Pons (tissue), 1 donor: ENCODE data around the gene DCST2.

ENCODE experiments used
- DNase-seq: peaks from one replicate; pipeline ENCODE4 v3.0.0-alpha.2; 2016; ENCODE audit warnings: low spot score

The DCST2 gene

GRCh38 chr1:155009742-155010141 is 23.8 kb downstream of the DCST2 start:
- no peak for DNase-seq

DNA sequence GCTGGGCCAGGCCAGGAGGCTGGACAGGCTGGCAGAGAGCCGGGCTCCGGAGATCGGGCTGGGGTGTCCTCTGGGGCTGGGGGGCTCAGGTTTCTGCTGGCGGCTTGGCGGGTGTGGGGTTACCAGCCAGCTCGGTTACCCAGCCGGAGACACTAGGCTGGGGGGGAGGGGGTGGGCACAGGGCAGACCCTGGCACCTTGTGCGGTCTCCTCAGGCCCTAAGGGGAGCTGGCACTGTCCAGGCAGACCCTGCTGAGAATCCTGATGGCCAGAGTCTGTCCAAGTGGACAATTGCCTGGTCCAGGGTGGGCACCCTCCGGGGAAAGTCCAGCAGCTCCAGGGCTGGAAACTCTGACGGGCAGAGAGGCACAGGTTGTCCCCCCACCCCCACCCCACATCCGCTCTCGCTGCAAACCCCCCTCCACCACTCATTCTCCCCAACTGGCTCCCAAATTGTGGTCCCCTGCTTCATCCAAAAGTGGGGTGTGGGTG is 24.3 kb downstream of the DCST2 start:
- DNase-seq: no peak

GRCh38 chr1:155008015-155008941 is 25.3 kb downstream of the DCST2 start:
- DNase-seq: no peak

DNA sequence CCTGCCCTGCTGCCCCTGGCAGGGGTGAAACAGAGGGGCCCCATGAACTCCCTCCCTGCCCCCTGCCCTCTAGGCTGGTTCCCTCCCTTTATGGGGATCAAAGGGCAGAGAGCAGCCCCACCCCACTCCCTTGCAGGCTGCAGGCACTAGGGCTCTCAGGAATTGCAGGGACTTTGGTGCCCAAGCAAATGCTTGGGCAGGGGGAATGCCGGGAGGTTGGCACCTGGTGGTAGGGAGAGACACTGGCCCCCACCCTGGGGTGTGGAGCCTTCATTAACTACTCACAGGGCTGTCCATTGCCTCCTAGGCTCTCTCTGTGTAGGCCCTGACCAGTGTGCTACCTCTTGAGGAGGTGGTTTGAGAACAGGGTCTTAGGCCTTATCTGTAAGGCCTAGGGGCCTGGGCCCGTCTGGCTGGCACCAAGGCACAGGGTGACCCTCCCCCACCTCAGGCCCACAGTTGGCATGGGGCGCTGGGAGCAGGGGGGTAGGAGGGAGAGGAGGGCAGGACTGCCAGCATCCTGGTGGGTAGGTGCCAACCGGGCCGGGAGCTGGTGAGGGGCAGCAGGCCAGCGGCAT is 26.2 kb downstream of the DCST2 start:
- DNase-seq: peak; percentile 43

DNA sequence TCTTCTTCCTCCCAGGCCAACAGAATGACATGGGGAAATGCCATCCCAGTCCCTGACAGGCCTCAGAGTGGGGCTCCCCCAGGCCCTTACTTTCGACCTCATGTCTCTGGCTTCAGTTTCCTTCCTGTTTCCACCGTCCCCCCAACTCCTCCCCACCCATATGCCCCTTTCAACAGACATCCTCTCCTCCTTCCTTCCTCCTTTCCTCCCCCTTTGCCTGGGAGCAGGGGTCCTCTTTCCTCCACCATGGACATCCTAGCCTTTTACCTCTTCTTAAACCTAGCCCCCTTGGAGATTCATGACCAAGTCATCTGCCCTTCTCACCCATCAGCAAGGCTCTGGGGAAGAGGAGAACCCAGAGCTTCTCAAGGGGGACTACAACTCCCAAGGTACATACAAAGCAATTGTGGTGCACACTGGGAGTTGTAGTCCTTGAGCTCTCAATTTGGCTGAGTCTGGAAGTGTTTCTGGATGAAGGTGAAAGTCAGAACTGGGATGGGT is 26.9 kb downstream of the DCST2 start:
- DNase-seq: peak; percentile 70

DNA sequence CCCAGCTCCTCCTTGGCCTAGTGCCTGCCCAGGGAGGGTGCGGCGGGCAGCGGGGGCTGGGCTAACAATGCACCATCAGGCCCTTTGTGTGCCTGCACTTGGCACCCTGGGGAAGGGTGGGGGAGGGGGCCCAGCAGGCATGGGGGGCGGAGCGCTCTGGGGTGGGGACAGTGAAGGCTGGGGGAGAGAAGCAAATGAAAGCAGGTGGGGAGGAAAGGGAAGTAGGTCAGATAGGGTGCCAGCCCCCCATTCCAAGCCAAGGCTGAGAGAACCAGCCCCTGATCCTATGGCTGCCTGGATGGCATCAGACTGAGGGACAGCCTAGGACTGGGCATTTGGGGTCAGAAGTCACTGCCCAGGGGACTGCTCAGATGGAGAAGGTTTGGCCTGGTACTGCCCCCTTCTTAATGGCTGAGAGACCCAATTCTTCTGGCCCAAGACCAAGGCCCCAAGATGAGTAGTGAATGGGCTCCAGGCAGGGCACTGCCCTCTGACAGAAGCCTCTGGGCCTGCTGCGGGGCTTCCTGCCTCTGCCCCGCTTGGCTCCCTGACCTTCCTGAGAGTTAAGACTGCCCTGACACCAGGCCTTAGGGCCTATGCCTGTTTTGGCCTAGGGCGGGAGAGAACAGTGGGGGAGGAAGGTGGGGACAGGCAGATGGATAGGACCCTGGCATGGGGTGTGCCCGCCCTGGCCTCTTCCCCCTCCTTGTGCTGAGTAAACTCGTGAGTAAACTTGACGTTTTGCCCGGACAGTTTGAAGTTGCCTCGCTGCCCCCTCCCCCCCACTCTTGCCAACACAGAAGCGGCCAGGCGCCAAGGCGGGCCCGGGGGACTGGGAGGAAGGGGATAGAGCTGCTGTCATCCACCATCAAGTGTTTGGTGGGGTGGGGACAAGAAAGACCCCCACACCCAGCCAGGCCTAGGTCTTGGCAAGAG is 28.2 kb downstream of the DCST2 start:
- peak; percentile 79 for DNase-seq

DNA sequence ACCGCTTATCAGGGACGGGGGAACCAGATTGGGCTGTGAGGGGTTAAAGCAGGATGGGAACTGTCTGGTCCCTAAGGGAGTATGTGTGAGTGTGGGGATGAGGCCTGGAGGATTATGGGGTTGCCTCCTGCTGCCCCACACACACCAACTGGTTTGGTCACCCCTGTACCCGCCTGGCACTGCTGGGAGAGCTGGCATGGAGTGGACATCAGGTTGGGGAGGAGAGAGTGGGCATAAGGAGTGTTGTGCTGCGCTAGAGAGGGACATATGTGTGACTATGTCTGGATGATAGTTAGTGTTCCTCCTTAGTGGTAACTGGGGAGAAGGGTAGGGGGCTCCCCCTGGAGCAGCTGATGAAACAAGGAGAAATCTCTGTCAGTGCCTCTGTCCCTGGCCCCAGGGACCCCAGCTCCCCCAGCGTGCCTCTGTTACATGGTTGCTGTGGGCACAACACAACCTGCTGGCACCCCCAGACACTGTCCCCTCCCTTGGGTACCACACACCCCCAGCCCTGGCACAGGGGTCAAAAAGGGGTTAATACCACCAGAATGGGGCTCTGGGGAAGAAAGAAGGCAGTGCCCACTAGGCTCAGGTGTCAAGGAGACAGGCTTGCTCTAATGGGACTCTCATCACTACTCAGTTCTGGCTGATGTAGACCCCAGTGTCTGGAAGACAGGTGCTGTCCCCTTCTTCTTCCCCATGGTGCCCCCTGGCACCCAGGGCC is 29.1 kb downstream of the DCST2 start:
- DNase-seq: peak; percentile 69

DNA sequence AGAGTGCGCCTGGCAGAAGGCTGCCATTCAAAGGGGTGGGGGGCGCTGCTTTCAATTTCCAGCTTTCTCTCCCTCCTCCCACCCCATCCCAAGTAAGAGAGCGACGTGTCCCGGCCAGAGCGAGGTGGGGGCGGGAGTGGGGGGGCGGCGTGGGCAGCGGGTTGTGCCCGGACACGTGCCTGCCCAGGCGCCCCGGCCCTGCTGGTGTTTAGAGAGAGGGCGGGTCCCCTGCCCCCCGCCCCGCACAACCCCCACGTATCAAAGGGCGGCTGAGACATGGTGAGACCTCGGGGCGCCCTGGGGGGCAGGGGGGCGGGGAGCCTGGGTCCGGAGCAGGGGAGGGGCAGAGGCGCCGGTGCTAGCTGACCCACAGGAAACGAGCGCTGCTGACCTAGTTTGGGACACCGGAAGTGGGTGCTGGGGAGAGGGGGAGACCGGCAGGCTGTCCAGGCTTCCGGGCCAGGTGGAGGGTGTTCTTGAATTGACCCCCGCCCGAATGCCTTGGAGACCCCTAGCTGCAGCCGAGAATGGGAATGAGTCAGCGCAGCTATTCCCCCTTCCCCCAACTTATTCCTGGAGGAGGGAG is 29.7 kb downstream of the DCST2 start:
- DNase-seq: peak; percentile 67

- DNase-seq: no peak
Measured at GRCh38 chr1:155003227-155003765, 30.3 kb downstream of the DCST2 start.

- DNase-seq: peak; percentile 45
Measured at GRCh38 chr1:155002464-155003226, 30.9 kb downstream of the DCST2 start, which contains the start of gene ZBTB7B. ZBTB7B (plus strand) TSS chr1:155002802; CDS start chr1:155014661, 11,859 bp downstream.

DNA sequence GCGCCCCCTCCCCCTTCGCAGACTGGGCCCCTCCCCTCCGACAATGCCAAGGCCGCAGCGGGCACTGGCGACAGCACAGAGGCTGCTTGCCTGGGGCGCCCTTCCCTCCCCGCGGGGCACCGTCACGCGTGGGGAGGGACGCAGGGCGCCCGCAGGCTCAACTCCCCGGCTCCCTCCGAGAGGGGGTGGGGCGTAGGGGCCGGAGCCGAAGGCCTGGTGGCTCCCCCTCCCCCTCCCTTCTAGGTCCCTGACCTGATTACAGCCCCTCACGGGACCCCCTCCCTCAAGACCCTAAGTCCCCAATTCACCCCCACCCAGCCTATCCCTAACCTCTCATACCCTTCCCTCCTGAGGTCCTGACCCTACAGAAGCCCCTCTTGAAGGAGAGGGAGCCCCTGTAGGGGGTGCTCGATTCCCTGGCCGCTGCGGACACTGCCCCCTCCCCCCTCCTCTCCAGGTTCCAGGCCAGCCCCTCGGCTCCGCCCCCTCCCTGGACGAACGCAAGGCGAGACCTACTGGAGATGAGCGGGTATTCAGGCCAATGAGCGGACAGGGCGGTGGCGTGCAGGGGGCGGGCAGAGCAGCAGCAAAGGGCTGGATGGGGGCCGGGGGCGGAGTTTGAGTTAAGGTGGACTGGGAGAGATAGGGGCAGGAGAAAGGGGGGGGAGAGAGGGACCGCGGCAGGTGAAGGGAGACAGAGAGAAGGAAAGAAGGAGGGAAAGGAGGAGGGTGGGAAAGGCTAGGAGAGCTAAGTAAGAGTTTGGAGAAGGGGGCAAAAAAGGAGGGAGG is 31.7 kb downstream of the DCST2 start:
- peak; percentile 99 for DNase-seq

DNA sequence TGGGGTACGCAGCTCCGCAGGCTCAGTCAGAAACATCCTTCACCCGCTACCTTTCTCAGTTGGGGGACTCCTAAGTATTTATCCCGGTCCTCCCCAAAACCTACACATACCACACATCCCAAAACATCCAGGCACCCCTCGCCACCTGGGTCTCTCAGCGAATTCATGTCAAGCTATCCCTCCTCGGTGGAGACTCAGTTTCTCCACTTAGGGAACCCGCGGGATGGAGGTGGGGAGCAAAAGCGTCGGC is 32.2 kb downstream of the DCST2 start:
- no peak for DNase-seq

GRCh38 chr1:155000726-155001424 is 32.7 kb downstream of the DCST2 start:
- DNase-seq: peak; percentile 83

GRCh38 chr1:155000411-155000725 is 33.2 kb downstream of the DCST2 start:
- no peak for DNase-seq

GRCh38 chr1:154999571-155000410 is 33.8 kb downstream of the DCST2 start:
- no peak for DNase-seq

- no peak for DNase-seq
Measured at GRCh38 chr1:154998818-154999570, 34.6 kb downstream of the DCST2 start.

- no peak for DNase-seq
Measured at GRCh38 chr1:154998201-154998780, 35.3 kb downstream of the DCST2 start.
